ENCODE measurements around the gene POLR1D.

POLR1D gene

DNA sequence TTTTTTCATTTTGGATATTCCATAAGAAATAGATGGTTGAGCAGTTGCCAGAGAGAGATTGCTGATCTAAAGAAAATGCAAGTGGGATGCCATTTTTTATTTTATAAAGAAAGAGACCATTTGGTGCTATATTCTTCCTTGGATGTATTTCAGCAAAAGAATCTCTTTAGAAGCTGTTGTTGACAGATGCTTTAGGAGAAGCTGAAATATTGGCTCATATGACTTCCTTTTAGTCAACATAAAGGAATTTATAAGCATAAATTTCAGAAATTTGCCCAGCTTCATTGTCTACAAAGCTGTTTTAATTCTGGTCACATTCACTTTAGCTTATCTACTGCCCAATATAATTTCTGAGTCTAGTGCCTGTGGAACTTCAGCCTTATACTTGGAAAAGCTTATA is 36.9 kb downstream of the POLR1D start:
- Histone ChIP-seq H3K9me3 (ENCODE audit: control insufficient read depth, insufficient read depth, low read length) (no peaks in the 10 kb centered on the region), H3K36me3 (ENCODE audit: control insufficient read depth, insufficient read depth, low read length) (no peaks in the 10 kb centered on the region), H3K4me1 (ENCODE audit: control insufficient read depth, insufficient read depth, low read length) (no peaks in the 10 kb centered on the region), H3K4me3 (ENCODE audit: low read length) (no peak overlapping the region), H3K27me3 (ENCODE audit: control insufficient read depth, insufficient read depth, low read length) (no peaks in the 10 kb centered on the region), H3K27ac (ENCODE audit: low read length) (no peak overlapping the region)
- DNase-seq (ENCODE audit: low read depth, low spot score) = no peak

DNA sequence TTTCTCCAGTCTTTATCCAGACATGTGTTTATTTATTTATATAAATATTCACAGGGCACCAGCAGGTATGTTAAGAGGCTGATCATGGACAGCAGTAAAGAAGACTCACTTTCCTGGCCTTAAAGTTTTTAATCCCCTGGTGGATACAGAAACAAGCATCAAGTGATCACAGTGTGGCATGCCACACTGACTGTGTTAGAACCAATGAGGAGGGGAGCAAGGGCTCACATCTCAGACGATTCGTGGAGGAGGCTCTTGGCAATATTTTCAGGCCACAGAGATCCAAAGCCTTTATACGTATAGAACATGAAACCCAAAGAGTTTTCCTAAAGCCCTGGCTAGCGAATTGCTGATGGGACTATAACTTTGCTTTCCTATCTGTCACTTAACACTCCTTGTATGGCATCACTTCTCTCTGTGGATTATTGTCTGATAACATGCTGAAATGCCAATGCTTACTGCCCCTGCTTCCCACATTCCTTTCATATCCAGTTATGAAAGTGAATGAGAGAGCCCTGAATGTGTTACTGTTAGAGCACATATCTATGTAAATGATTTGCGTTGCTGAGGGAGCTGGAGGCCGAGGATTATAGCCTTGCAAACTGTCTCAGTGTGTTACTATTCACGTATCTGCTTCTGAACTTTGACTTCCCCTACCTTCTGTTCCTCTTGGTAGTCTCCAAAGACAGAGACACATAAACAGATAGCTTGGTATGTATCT is 37.6 kb downstream of the POLR1D start:
- Histone ChIP-seq H3K4me1 (ENCODE audit: control insufficient read depth, insufficient read depth, low read length) (no peaks in the 10 kb centered on the region), H3K4me3 (ENCODE audit: low read length) (no peak overlapping the region), H3K27ac (ENCODE audit: low read length) (no peak overlapping the region), H3K9me3 (ENCODE audit: control insufficient read depth, insufficient read depth, low read length) (no peaks in the 10 kb centered on the region), H3K27me3 (ENCODE audit: control insufficient read depth, insufficient read depth, low read length) (no peaks in the 10 kb centered on the region), H3K36me3 (ENCODE audit: control insufficient read depth, insufficient read depth, low read length) (no peaks in the 10 kb centered on the region)
- no CpG with 5 or more reads among the region's 7 CpGs for WGBS (ENCODE audit: insufficient coverage, insufficient read length)
- DNase-seq (ENCODE audit: low read depth, low spot score) = no peak

DNA sequence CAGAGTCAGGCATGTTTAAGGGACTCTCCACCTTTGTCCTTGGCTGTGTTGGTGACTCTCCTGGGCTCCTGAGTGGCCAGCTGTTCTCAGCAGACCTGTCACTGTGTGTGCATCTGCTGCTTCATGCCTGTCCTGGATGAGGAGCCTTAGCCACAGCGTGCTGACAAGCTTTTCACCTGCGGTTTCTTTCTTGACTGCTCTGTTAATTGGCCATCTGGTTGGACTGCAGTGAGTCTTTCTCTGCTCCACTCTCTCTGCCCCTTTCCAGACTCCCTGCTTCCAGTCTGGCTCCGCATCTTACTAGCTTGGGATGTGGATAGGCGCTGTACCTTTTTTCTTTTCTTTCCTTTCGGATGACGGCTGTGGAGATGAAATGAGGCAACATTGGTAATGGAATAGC is 38.8 kb downstream of the POLR1D start:
- no peak for DNase-seq (ENCODE audit: low read depth, low spot score)
- H3K27ac ChIP-seq (ENCODE audit: low read length) = no peak overlapping the region
- WGBS (ENCODE audit: insufficient coverage, insufficient read length) = no CpG with 5 or more reads among the region's 6 CpGs
- no peak overlapping the region for H3K4me3 ChIP-seq (ENCODE audit: low read length)
- no peaks in the 10 kb centered on the region for H3K9me3 ChIP-seq (ENCODE audit: control insufficient read depth, insufficient read depth, low read length)
- no peaks in the 10 kb centered on the region for H3K27me3 ChIP-seq (ENCODE audit: control insufficient read depth, insufficient read depth, low read length)
- no peaks in the 10 kb centered on the region for H3K36me3 ChIP-seq (ENCODE audit: control insufficient read depth, insufficient read depth, low read length)
- H3K4me1 ChIP-seq (ENCODE audit: control insufficient read depth, insufficient read depth, low read length) = no peaks in the 10 kb centered on the region

DNA sequence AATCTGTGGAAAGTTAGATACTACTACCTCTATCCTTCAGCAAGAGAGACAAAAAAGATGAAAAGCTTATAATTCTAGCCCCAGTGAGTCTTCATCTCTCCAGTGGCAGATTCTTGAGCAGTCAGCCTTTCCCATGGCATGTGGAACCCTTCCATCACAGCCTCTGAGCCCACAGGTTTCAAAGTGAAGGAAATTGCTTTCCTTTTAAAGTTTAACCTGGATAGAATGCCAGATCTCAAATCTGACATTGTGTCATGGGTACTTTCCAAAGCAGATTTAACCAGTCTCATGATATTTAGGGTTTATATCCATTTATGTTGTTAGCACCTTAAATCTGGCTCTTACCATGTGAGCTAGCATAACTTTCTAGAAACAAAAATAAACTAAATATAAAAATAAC is 39.3 kb downstream of the POLR1D start:
- H3K36me3 ChIP-seq (ENCODE audit: control insufficient read depth, insufficient read depth, low read length) = no peaks in the 10 kb centered on the region
- H3K4me1 ChIP-seq (ENCODE audit: control insufficient read depth, insufficient read depth, low read length) = no peaks in the 10 kb centered on the region
- H3K9me3 ChIP-seq (ENCODE audit: control insufficient read depth, insufficient read depth, low read length) = no peaks in the 10 kb centered on the region
- DNase-seq (ENCODE audit: low read depth, low spot score) = no peak
- no peaks in the 10 kb centered on the region for H3K27me3 ChIP-seq (ENCODE audit: control insufficient read depth, insufficient read depth, low read length)
- no peak overlapping the region for H3K27ac ChIP-seq (ENCODE audit: low read length)
- H3K4me3 ChIP-seq (ENCODE audit: low read length) = no peak overlapping the region

DNA sequence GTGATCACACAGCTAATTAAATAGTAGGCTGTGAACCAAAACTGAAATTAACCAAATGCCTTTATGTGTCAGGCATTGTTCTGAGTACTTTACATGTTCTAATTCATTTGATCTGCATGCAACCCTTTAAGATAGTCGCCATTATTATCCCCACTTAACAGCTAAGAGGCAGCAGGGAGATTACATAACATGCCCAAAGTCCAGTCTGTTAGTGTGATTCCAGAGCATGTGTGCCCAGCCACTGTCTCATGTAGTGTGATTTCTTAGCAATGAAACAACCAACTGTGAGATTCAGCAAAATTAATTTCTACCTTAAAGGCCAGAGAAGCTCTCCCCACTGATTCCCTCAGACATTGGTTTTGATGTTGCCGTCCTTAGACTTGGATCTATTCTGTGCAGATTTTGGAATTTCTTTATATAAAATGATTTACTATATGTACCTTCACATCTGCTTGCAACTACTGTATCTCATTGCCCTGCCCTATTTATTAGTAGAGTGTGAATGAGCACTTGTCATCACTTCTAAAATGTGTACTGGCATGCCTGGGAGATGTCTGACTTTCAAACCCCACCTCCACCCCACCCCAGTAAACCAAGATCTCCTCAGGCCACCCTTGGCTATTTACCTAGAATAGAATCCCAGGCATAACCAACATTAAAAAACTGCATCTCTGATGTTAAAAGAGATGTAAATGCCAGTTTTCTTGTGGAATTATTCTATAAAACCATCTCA is 41.2 kb downstream of the POLR1D start:
- no CpG with 5 or more reads among the region's 2 CpGs for WGBS (ENCODE audit: insufficient coverage, insufficient read length)
- Histone ChIP-seq H3K36me3 (ENCODE audit: control insufficient read depth, insufficient read depth, low read length) (no peaks in the 10 kb centered on the region), H3K27ac (ENCODE audit: low read length) (no peak overlapping the region), H3K9me3 (ENCODE audit: control insufficient read depth, insufficient read depth, low read length) (no peaks in the 10 kb centered on the region), H3K27me3 (ENCODE audit: control insufficient read depth, insufficient read depth, low read length) (no peaks in the 10 kb centered on the region), H3K4me1 (ENCODE audit: control insufficient read depth, insufficient read depth, low read length) (no peaks in the 10 kb centered on the region), H3K4me3 (ENCODE audit: low read length) (no peak overlapping the region)
- no peak for DNase-seq (ENCODE audit: low read depth, low spot score)

DNA sequence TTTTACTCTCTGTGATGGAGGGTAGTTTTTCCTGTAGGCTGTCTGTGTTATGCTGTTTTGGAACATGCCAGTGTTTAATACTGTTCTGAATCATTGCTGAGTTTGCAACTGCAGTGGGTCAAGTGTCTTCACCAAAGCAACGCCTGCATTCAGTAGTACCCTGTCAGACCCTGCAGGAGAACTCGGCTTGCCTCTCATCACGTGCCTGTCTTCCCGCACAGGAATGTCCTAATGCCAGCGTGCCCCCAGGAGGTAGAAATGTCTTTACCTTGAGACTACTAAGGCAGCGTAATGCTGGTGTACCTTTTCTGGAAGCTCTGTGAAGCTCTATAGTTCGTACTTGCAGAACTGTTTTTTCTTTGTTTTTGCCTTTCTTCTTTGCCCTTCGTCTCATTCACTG is 42.3 kb downstream of the POLR1D start:
- H3K27me3 ChIP-seq (ENCODE audit: control insufficient read depth, insufficient read depth, low read length) = no peaks in the 10 kb centered on the region
- no peak overlapping the region for H3K4me3 ChIP-seq (ENCODE audit: low read length)
- no peaks in the 10 kb centered on the region for H3K36me3 ChIP-seq (ENCODE audit: control insufficient read depth, insufficient read depth, low read length)
- no peak overlapping the region for H3K27ac ChIP-seq (ENCODE audit: low read length)
- WGBS (ENCODE audit: insufficient coverage, insufficient read length) = no CpG with 5 or more reads among the region's 8 CpGs
- no peak for DNase-seq (ENCODE audit: low read depth, low spot score)
- H3K4me1 ChIP-seq (ENCODE audit: control insufficient read depth, insufficient read depth, low read length) = no peaks in the 10 kb centered on the region
- H3K9me3 ChIP-seq (ENCODE audit: control insufficient read depth, insufficient read depth, low read length) = no peaks in the 10 kb centered on the region

DNA sequence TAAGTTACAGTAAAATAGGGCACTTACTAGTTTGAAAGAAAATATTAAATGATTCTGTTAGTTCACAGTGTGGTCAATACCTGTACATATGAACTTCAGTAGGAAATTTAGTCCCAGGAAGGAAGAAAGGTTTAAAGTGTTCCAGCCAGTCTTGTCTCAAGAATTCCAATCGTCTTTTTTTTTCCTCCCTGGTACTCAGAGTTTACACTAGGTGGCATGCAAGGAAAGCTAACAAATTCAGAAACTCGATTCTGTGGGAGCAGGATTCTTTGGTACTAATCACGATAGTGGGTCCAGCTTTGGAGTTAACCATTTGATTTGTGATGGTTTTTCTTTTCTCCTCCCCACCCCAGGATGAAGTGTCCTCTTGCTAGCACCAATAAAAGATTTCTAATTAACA is 43.6 kb downstream of the POLR1D start:
- Histone ChIP-seq H3K9me3 (ENCODE audit: control insufficient read depth, insufficient read depth, low read length) (no peaks in the 10 kb centered on the region), H3K36me3 (ENCODE audit: control insufficient read depth, insufficient read depth, low read length) (no peaks in the 10 kb centered on the region), H3K4me3 (ENCODE audit: low read length) (no peak overlapping the region), H3K27me3 (ENCODE audit: control insufficient read depth, insufficient read depth, low read length) (no peaks in the 10 kb centered on the region), H3K4me1 (ENCODE audit: control insufficient read depth, insufficient read depth, low read length) (no peaks in the 10 kb centered on the region), H3K27ac (ENCODE audit: low read length) (no peak overlapping the region)
- no peak for DNase-seq (ENCODE audit: low read depth, low spot score)
- no CpG with 5 or more reads among the region's 3 CpGs for WGBS (ENCODE audit: insufficient coverage, insufficient read length)

DNA sequence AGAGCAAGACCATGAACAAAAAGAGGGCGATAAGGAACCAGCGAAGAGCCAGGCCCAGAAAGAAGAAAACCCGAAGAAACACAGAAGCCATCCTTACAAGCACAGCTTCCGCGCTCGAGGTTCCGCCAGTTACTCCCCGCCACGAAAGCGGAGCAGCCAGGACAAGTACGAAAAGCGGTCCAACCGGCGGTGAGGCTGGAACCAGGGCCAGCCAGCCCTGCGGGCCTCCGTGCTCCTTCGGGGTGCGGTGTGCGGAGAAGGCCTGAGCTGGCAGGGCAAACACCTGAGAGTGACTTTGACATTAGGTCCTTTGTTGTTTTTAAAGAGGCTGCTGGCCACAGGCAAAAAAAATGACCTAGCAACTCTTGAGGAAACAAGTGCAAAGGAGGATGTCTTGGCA is 44.1 kb downstream of the POLR1D start:
- no peaks in the 10 kb centered on the region for H3K4me1 ChIP-seq (ENCODE audit: control insufficient read depth, insufficient read depth, low read length)
- WGBS (ENCODE audit: insufficient coverage, insufficient read length) = no CpG with 5 or more reads among the region's 19 CpGs
- H3K36me3 ChIP-seq (ENCODE audit: control insufficient read depth, insufficient read depth, low read length) = no peaks in the 10 kb centered on the region
- H3K27me3 ChIP-seq (ENCODE audit: control insufficient read depth, insufficient read depth, low read length) = no peaks in the 10 kb centered on the region
- no peak for DNase-seq (ENCODE audit: low read depth, low spot score)
- H3K9me3 ChIP-seq (ENCODE audit: control insufficient read depth, insufficient read depth, low read length) = no peaks in the 10 kb centered on the region
- no peak overlapping the region for H3K27ac ChIP-seq (ENCODE audit: low read length)
- no peak overlapping the region for H3K4me3 ChIP-seq (ENCODE audit: low read length)

DNA sequence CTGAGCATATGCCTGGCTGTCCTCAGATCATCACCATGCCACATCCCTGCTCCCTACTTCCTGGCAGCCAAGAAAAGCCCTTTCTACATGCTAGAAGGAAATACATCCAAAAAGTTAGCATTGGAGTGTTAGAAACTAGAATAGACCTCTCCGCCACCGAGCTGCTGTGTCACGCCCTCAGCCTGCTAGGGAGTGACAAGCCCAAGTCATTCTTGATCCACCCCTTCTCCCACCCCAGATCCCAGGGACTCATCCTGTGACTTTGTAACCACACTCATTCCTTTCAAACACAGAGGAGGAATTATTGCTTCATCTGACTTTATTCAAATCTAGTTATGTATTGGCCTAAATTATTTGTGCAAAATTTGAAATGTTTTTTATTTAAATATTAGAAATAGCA is 45.3 kb downstream of the POLR1D start:
- no peak overlapping the region for H3K4me3 ChIP-seq (ENCODE audit: low read length)
- no peak overlapping the region for H3K27ac ChIP-seq (ENCODE audit: low read length)
- H3K27me3 ChIP-seq (ENCODE audit: control insufficient read depth, insufficient read depth, low read length) = no peaks in the 10 kb centered on the region
- WGBS (ENCODE audit: insufficient coverage, insufficient read length) = no CpG with 5 or more reads among the region's 3 CpGs
- no peaks in the 10 kb centered on the region for H3K9me3 ChIP-seq (ENCODE audit: control insufficient read depth, insufficient read depth, low read length)
- H3K36me3 ChIP-seq (ENCODE audit: control insufficient read depth, insufficient read depth, low read length) = no peaks in the 10 kb centered on the region
- H3K4me1 ChIP-seq (ENCODE audit: control insufficient read depth, insufficient read depth, low read length) = no peaks in the 10 kb centered on the region
- no peak for DNase-seq (ENCODE audit: low read depth, low spot score)

DNA sequence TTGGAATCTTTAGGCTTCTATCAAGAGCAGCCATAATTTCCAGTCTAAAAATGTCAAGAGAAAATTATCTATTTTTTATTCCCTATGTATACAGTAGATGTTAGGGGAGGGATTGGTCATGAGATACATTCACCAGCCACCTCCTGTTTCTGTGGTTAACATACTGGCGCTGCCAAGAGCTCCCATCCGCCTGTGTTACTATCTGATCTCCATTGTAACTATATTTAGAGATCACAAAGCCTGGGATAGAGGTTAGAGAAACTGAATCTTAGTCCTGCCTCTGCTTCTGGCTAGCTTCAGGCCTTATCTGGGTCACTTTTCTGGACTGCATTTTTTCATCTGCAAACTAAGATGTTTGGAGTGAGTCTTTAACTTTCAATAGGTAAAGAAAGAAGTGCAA is 46.3 kb downstream of the POLR1D start:
- Histone ChIP-seq H3K4me3 (ENCODE audit: low read length) (no peak overlapping the region), H3K27me3 (ENCODE audit: control insufficient read depth, insufficient read depth, low read length) (no peaks in the 10 kb centered on the region), H3K4me1 (ENCODE audit: control insufficient read depth, insufficient read depth, low read length) (no peaks in the 10 kb centered on the region), H3K9me3 (ENCODE audit: control insufficient read depth, insufficient read depth, low read length) (no peaks in the 10 kb centered on the region), H3K27ac (ENCODE audit: low read length) (no peak overlapping the region), H3K36me3 (ENCODE audit: control insufficient read depth, insufficient read depth, low read length) (no peaks in the 10 kb centered on the region)
- no peak for DNase-seq (ENCODE audit: low read depth, low spot score)
- no CpG with 5 or more reads among the region's 2 CpGs for WGBS (ENCODE audit: insufficient coverage, insufficient read length)

DNA sequence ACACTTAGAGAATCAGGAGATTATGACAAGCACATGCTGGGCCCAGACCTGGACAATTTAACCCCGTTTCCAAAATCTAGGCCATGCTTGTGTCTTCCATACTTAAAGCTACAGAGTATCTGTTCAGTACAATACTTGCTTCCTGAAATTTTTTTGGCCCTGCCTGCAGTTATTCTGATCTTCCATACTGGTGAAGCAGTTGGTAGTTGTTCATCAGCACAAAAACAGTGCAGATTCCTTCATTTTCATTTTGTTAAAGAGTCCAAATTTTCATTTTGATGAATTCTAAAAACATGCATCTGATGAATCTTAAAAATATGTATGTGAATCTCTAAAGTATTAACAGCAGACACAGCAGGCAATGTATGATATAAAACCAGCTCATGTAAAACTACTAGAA is 49.2 kb downstream of the POLR1D start:
- no peak for DNase-seq (ENCODE audit: low read depth, low spot score)
- Histone ChIP-seq H3K27me3 (ENCODE audit: control insufficient read depth, insufficient read depth, low read length) (no peaks in the 10 kb centered on the region), H3K4me3 (ENCODE audit: low read length) (no peak overlapping the region), H3K4me1 (ENCODE audit: control insufficient read depth, insufficient read depth, low read length) (no peaks in the 10 kb centered on the region), H3K36me3 (ENCODE audit: control insufficient read depth, insufficient read depth, low read length) (no peaks in the 10 kb centered on the region), H3K27ac (ENCODE audit: low read length) (no peak overlapping the region), H3K9me3 (ENCODE audit: control insufficient read depth, insufficient read depth, low read length) (no peaks in the 10 kb centered on the region)
- WGBS (ENCODE audit: insufficient coverage, insufficient read length) = no CpG with 5 or more reads among the region's 1 CpG

All from iPS DF 6.9 (cell line).